ENCODE data around the gene MYO5A. TPM values are rescaled to one million over a fixed set of nuclear protein-coding genes. Genes with fewer than 3 reads are reported as not detected.

Gene MYO5A
- total RNA-seq, 4 donors from 2014 or later = 10.9 to 151 (median 17.0) TPM

DNA sequence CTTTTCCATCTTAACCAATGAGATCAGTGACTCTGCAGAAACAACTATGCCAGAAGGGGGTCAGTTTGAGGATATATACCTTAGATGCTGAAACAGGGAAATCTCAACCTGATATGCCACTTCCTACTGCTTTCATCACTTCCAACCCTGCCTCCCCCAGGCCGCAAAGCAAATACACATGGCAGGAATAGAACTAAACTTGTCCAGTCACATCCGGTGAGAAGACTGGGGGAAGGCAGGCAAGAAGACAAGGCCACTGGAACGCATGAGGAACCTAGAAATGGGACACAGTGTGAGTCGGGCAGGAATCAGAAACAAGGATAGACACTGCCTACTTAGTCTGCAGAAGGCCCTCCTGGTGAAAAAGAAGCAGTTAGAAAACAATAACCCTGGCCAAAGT lies 90.6 kb downstream of the MYO5A start:
- DNase-seq = no peak
- Histone ChIP-seq H3K9me3 (no peaks in the 10 kb centered on the region), H3K36me3 (no peaks in the 10 kb centered on the region), H3K4me3 (no peak overlapping the region), H3K4me1 (peaks cover 0 to 7% (median 0%) of the 10 kb centered on the region in 4 donors), H3K27ac (peak overlapping the region in 1 of 4 donors; percentile 5), H3K27me3 (no peaks in the 10 kb centered on the region)
- intact Hi-C loops (cut with DNase I; ENCODE audit: low total_unique reads) (no loop called here), in situ Hi-C loops (cut with MboI; ENCODE audit: low pct_ligation_motif_present in 1 of 4, low pct_unique_long_range_greater_than_20kb in 1 of 4, low sequenced_read_pairs in 3 of 4) (no loop called here)
- WGBS, 2 donors (ENCODE audit: low coverage in 1 of 2) = 75 to 93% methylated on average over 4 of the region's 4 CpGs
- TF ChIP-seq EP300 (IDR thresholded peaks at IDR 0.05; ENCODE audit: low read depth) = no peak
- no peak for TF ChIP-seq CTCF (IDR thresholded peaks at IDR 0.05)
- TF ChIP-seq POLR2AphosphoS5 (IDR thresholded peaks at IDR 0.05) = no peak
- TF ChIP-seq POLR2A (IDR thresholded peaks at IDR 0.05) = no peak

- H3K4me3 ChIP-seq = no peak overlapping the region
- in situ Hi-C loops (cut with MboI; ENCODE audit: low pct_ligation_motif_present in 1 of 4, low pct_unique_long_range_greater_than_20kb in 1 of 4, low sequenced_read_pairs in 3 of 4) = no loop called here
- H3K9me3 ChIP-seq = no peaks in the 10 kb centered on the region
- intact Hi-C loops (cut with DNase I; ENCODE audit: low total_unique reads) = no loop called here
- no peaks in the 10 kb centered on the region for H3K27me3 ChIP-seq
- TF ChIP-seq CTCF (IDR thresholded peaks at IDR 0.05) = no peak
- TF ChIP-seq EP300 (IDR thresholded peaks at IDR 0.05; ENCODE audit: low read depth) = no peak
- TF ChIP-seq POLR2AphosphoS5 (IDR thresholded peaks at IDR 0.05) = no peak
- no peak for TF ChIP-seq POLR2A (IDR thresholded peaks at IDR 0.05)
- no peak for DNase-seq
- H3K4me1 ChIP-seq = peaks cover 0 to 7% (median 0%) of the 10 kb centered on the region in 4 donors
- H3K36me3 ChIP-seq = no peaks in the 10 kb centered on the region
- H3K27ac ChIP-seq = no peak overlapping the region
Measured at GRCh38 chr15:52437646-52438045, 91.0 kb downstream of the MYO5A start.

DNA sequence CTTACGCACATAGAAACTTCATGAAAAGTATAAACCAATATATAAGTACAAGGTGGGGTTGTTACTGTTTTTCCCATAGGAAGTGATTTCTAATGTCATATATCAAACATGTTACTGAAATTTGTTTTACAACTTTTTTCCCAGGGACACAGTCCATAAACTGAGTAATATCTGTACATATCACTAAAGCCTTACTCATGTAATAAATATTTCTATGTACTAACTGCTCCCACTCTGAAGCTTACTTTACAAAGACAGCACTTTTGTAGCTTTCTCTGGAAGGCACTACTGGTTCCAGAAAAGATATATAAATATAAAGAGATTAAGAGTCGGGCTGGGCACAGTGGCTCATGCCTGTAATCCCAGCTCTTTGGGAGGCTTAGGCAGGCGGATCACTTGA lies 91.7 kb downstream of the MYO5A start:
- WGBS, 2 donors (ENCODE audit: low coverage in 1 of 2) = 70 to 77% methylated on average over 2 to 3 of the region's 3 CpGs
- TF ChIP-seq POLR2AphosphoS5 (IDR thresholded peaks at IDR 0.05) (no peak), EP300 (IDR thresholded peaks at IDR 0.05; ENCODE audit: low read depth) (no peak), POLR2A (IDR thresholded peaks at IDR 0.05) (no peak), CTCF (IDR thresholded peaks at IDR 0.05) (no peak)
- in situ Hi-C loops (cut with MboI; ENCODE audit: low pct_ligation_motif_present in 1 of 4, low pct_unique_long_range_greater_than_20kb in 1 of 4, low sequenced_read_pairs in 3 of 4) = no loop called here
- H3K27ac ChIP-seq = no peak overlapping the region
- H3K27me3 ChIP-seq = no peaks in the 10 kb centered on the region
- intact Hi-C loops (cut with DNase I; ENCODE audit: low total_unique reads) = no loop called here
- no peaks in the 10 kb centered on the region for H3K9me3 ChIP-seq
- H3K4me3 ChIP-seq = no peak overlapping the region
- H3K36me3 ChIP-seq = no peaks in the 10 kb centered on the region
- H3K4me1 ChIP-seq = peaks cover 0 to 5% (median 0%) of the 10 kb centered on the region in 4 donors
- DNase-seq = no peak

DNA sequence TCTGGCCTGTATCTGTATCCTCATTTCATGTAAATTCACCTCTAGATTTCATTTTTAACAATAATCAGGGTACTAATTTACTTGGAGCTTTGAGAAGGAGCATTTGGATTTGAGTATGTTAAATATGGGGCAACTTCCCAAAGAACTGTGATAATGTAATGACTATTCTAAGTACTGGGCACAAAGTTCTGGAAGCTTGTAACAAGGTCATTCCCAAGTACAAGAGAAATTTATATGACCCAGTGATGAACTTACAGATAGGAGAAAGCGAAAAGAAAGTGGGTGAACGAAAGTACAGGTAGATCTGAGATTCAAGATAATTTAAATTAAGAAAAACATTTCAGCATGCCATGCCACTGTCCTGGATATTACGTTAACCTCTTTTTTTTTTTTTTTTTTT lies 93.8 kb downstream of the MYO5A start:
- no peaks in the 10 kb centered on the region for H3K36me3 ChIP-seq
- H3K27me3 ChIP-seq = no peaks in the 10 kb centered on the region
- H3K4me1 ChIP-seq = no peaks in the 10 kb centered on the region
- WGBS, 2 donors (ENCODE audit: low coverage in 1 of 2) = 94 to 100% methylated on average over 3 of the region's 3 CpGs
- no peak overlapping the region for H3K27ac ChIP-seq
- in situ Hi-C loops (cut with MboI; ENCODE audit: low pct_ligation_motif_present in 1 of 4, low pct_unique_long_range_greater_than_20kb in 1 of 4, low sequenced_read_pairs in 3 of 4) (no loop called here), intact Hi-C loops (cut with DNase I; ENCODE audit: low total_unique reads) (no loop called here)
- H3K9me3 ChIP-seq = no peaks in the 10 kb centered on the region
- no peak for DNase-seq
- no peak for TF ChIP-seq CTCF (IDR thresholded peaks at IDR 0.05)
- TF ChIP-seq EP300 (IDR thresholded peaks at IDR 0.05; ENCODE audit: low read depth) = no peak
- no peak for TF ChIP-seq POLR2AphosphoS5 (IDR thresholded peaks at IDR 0.05)
- TF ChIP-seq POLR2A (IDR thresholded peaks at IDR 0.05) = no peak
- H3K4me3 ChIP-seq = no peak overlapping the region

Measured in transverse colon (tissue), 4 donors.